ENCODE measurements around the gene TSSK2.
A peak's percentile ranks its signal among the peaks of the same experiment; 100 is the strongest.

Gene TSSK2

DNA sequence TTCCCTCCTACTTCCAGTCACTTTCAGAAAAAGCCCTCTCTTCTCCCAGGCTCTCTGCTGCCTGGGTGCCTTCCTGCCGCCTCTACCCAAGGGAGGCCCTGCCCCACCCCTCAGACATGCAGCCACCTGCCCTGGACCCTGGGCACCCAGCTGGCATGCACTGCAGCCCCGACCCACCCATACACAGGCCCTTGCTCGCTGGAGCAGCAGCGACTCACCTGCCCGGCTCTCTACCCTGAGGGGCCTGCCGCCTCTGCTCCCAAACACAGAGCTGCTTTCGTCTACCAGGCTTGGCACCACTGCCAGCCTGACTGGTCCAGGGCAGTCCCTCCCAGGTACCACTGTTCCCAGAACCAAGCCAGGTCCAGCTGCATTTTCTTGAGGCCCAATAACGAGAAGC lies 1.2 kb upstream of the TSSK2 start:
- Histone ChIP-seq H3K27me3 (ENCODE audit: insufficient read depth, poor library complexity, severe bottlenecking) (no peaks in the 10 kb centered on the region), H3K36me3 (ENCODE audit: low read depth) (0 out of 2 replicates have a peak, but pooled peaks cover 6% of the 10 kb centered on the region), H3K27ac (ENCODE audit: poor library complexity, severe bottlenecking) (peak overlapping the region; percentile 29), H3K9me3 (ENCODE audit: severe bottlenecking) (no peaks in the 10 kb centered on the region), H3K4me3 (ENCODE audit: severe bottlenecking) (no peak overlapping the region), H3K4me1 (ENCODE audit: insufficient read depth, poor library complexity, severe bottlenecking) (peaks cover 10% of the 10 kb centered on the region)
- TF ChIP-seq, protein P1, sequence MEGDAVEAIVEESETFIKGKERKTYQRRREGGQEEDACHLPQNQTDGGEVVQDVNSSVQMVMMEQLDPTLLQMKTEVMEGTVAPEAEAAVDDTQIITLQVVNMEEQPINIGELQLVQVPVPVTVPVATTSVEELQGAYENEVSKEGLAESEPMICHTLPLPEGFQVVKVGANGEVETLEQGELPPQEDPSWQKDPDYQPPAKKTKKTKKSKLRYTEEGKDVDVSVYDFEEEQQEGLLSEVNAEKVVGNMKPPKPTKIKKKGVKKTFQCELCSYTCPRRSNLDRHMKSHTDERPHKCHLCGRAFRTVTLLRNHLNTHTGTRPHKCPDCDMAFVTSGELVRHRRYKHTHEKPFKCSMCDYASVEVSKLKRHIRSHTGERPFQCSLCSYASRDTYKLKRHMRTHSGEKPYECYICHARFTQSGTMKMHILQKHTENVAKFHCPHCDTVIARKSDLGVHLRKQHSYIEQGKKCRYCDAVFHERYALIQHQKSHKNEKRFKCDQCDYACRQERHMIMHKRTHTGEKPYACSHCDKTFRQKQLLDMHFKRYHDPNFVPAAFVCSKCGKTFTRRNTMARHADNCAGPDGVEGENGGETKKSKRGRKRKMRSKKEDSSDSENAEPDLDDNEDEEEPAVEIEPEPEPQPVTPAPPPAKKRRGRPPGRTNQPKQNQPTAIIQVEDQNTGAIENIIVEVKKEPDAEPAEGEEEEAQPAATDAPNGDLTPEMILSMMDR (IDR thresholded peaks at IDR 0.05; ENCODE audit: poor library complexity, severe bottlenecking), result no peak
- DNase-seq (ENCODE audit: low spot score), result no peak
- ATAC-seq (ENCODE audit: low read depth), result peak; percentile 84

DNA sequence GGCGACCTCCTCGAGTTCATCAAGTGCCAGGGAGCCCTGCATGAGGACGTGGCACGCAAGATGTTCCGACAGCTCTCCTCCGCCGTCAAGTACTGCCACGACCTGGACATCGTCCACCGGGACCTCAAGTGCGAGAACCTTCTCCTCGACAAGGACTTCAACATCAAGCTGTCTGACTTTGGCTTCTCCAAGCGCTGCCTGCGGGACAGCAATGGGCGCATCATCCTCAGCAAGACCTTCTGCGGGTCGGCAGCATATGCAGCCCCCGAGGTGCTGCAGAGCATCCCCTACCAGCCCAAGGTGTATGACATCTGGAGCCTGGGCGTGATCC lies 542 bp downstream of the TSSK2 start:
- Histone ChIP-seq H3K4me3 (ENCODE audit: severe bottlenecking) (no peak overlapping the region), H3K27me3 (ENCODE audit: insufficient read depth, poor library complexity, severe bottlenecking) (no peaks in the 10 kb centered on the region), H3K27ac (ENCODE audit: poor library complexity, severe bottlenecking) (no peak overlapping the region), H3K4me1 (ENCODE audit: insufficient read depth, poor library complexity, severe bottlenecking) (peaks cover 10% of the 10 kb centered on the region), H3K9me3 (ENCODE audit: severe bottlenecking) (no peaks in the 10 kb centered on the region), H3K36me3 (ENCODE audit: low read depth) (peaks cover 18% of the 10 kb centered on the region)
- TF ChIP-seq, protein P1 (IDR thresholded peaks at IDR 0.05; ENCODE audit: poor library complexity, severe bottlenecking), result no peak
- ATAC-seq (ENCODE audit: low read depth) (no peak), DNase-seq (ENCODE audit: low spot score) (no peak)

DNA sequence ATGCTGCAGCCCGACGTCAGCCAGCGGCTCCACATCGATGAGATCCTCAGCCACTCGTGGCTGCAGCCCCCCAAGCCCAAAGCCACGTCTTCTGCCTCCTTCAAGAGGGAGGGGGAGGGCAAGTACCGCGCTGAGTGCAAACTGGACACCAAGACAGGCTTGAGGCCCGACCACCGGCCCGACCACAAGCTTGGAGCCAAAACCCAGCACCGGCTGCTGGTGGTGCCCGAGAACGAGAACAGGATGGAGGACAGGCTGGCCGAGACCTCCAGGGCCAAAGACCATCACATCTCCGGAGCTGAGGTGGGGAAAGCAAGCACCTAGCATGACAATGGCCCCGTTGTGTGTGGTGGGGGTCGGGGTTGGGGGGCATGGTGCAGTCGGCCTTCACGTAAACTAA lies 1.0 kb downstream of the TSSK2 start:
- no peaks in the 10 kb centered on the region for H3K27me3 ChIP-seq (ENCODE audit: insufficient read depth, poor library complexity, severe bottlenecking)
- H3K4me3 ChIP-seq (ENCODE audit: severe bottlenecking), result no peak overlapping the region
- ATAC-seq (ENCODE audit: low read depth) (no peak), DNase-seq (ENCODE audit: low spot score) (no peak)
- no peak overlapping the region for H3K27ac ChIP-seq (ENCODE audit: poor library complexity, severe bottlenecking)
- peaks cover 10% of the 10 kb centered on the region for H3K4me1 ChIP-seq (ENCODE audit: insufficient read depth, poor library complexity, severe bottlenecking)
- no peaks in the 10 kb centered on the region for H3K9me3 ChIP-seq (ENCODE audit: severe bottlenecking)
- H3K36me3 ChIP-seq (ENCODE audit: low read depth), result peaks cover 23% of the 10 kb centered on the region
- TF ChIP-seq, protein P1 (IDR thresholded peaks at IDR 0.05; ENCODE audit: poor library complexity, severe bottlenecking), result no peak

DNA sequence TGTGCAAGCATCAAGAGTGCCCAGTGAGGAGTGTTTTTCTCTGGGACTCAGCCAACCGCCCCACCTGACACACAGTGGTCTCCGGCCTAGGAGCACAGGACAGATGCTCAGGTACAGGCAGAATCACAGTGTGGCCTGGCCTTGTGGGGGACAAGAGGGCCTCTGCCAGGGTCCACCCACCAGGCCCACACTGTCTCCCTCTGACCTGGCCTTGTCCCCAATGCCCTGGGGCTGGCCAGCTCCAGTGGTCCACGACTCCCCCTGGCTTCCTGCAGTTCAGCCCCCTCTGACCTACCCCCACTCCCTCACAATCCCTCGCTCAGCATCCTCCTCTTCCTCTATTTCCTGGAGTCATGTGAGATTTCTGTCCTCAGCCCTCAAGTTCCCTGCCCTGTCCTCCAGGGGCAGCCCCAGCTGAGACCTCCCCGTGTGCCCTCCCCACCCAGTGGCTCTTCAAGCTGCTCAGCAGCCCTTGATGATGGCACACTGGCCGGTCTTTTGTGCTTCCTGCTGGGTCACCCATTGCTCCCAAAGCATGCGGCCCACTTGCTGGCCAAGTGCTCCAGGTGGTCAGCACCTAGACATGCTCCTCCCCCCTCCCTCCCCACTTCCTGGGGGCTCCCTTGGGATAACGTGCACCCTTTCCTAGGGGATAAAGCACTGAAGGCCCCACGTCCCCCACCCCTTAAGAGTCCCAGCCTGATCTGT lies 1.7 kb downstream of the TSSK2 start:
- Histone ChIP-seq H3K4me3 (ENCODE audit: severe bottlenecking) (no peak overlapping the region), H3K36me3 (ENCODE audit: low read depth) (peaks cover 30% of the 10 kb centered on the region), H3K4me1 (ENCODE audit: insufficient read depth, poor library complexity, severe bottlenecking) (peaks cover 10% of the 10 kb centered on the region), H3K27ac (ENCODE audit: poor library complexity, severe bottlenecking) (no peak overlapping the region), H3K27me3 (ENCODE audit: insufficient read depth, poor library complexity, severe bottlenecking) (no peaks in the 10 kb centered on the region), H3K9me3 (ENCODE audit: severe bottlenecking) (no peaks in the 10 kb centered on the region)
- ATAC-seq (ENCODE audit: low read depth) (no peak), DNase-seq (ENCODE audit: low spot score) (no peak)
- TF ChIP-seq, protein P1 (IDR thresholded peaks at IDR 0.05; ENCODE audit: poor library complexity, severe bottlenecking), result no peak

DNA sequence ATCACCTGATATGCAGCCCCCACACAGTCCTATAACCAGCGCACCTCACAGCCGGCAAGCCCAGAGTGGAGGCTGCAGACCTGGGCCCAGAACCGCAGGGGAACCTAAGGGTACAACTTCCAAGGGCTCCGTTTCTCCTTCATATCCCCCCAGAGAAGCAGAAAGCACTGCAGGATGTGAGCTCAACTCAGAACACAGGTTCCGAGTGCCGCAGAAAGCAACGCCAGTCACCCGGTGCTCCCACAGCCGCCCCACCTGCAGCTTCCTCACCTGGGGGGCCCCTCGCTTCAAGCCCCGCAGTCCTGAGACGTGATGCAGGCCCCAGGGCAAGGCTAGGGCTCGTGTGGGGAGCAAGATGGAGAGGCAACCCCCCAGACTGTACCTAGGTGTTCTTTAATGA lies 2.5 kb downstream of the TSSK2 start:
- ATAC-seq (ENCODE audit: low read depth), result no peak

More for the DNA sequence above, 2.5 kb downstream of the TSSK2 start:
- Histone ChIP-seq H3K9me3 (ENCODE audit: severe bottlenecking) (no peaks in the 10 kb centered on the region), H3K4me1 (ENCODE audit: insufficient read depth, poor library complexity, severe bottlenecking) (peaks cover 10% of the 10 kb centered on the region), H3K27me3 (ENCODE audit: insufficient read depth, poor library complexity, severe bottlenecking) (no peaks in the 10 kb centered on the region), H3K36me3 (ENCODE audit: low read depth) (peaks cover 33% of the 10 kb centered on the region), H3K27ac (ENCODE audit: poor library complexity, severe bottlenecking) (no peak overlapping the region), H3K4me3 (ENCODE audit: severe bottlenecking) (no peak overlapping the region)
- no peak for DNase-seq (ENCODE audit: low spot score)
- TF ChIP-seq, protein P1 (IDR thresholded peaks at IDR 0.05; ENCODE audit: poor library complexity, severe bottlenecking), result no peak
